GM18498 (cell line): ENCODE results near the gene CHPF2.

Experiments
- ATAC-seq: cut with Tn5 transposase; IDR thresholded peaks from one replicate; pipeline ENCODE4 v1.9.1; 2021; ENCODE audit warnings: mild to moderate bottlenecking, moderate library complexity; ENCODE audit not compliant: unreplicated experiment

The CHPF2 gene

DNA sequence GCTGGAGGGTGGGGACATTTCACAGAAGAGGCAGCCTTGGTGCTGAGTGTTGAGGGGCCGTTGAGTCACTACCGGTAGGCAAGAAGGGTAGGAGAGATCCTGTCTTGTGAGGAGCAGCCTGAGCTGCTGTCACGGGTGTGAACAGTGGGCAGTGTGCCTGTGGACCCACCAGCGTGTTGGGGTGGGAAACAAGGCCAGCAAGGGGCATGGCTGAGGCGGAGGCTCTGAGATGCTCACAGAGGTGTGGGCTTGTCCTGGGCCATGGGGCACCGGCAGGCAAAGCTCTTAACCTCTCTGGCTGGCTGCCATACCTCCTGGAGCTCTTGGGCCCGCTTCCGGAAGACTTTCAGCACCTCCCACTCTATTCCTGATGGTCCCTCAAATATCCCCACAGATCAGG, 49.8 kb downstream of the CHPF2 start:
- no peak for ATAC-seq

DNA sequence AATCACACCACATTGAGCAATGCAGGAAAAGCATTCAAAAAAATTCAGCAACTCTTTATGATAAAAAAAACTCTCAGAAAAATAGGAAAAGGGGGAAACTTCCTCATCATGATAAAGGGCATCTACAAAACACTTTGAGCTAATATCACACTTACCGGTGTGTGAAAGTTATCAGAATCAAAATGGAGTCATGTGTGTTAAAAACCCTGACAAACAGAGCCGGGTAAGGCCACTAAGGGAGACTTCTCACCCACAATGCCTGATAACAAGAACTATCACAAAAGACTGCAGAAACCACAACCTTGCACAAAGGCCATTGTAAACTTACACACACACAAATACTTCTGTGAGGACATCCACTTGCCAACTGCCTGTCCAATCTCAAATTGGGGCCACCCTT, 51.0 kb downstream of the CHPF2 start:
- ATAC-seq = no peak

DNA sequence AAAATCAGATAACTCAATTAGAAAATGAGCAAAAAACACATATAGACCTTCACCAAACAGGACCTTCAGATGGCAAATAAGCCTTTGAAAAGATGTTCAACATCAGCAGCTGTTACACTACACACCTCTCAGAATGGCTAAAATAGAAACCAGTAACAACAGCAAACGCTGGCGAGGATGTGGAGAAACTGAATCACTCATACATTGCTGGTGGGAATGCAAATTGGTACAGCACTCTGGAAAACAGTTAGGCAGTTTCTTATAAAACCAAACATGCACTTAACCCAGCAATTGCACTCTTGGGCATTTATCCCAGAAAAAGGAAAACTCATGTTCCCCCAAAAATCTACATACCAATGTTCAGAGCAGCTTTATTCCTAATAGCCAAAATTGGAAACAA, 53.9 kb downstream of the CHPF2 start:
- ATAC-seq = no peak
